Gastrocnemius medialis (tissue), 4 donors: ENCODE results near the gene FITM1. TPM values are rescaled to one million over a fixed set of nuclear protein-coding genes. Genes with fewer than 3 reads are reported as not detected.

Experiments
- ATAC-seq, 2 donors: fragments of 150-250 bp; one replicate each; pipeline ENCODE4 v1.9.1; 2016
- DNase-seq, 2 donors: peaks; one replicate each; pipeline ENCODE4 v3.0.0-alpha.2; 2019
- H3K27ac ChIP-seq, 4 donors: fragments of 200-600 bp; sonication (generic); 1 replicate in 1 of 4; 2 replicates in 3 of 4; pipeline ENCODE4 v1.5.1; 2016 to 2018; ENCODE audit warnings: mild to moderate bottlenecking in 2 of 4, moderate library complexity in 1 of 4
- H3K27me3 ChIP-seq, 3 donors: fragments of 200-600 bp; sonication (generic) in 2 of 3; 1 replicate in 1 of 3; 2 replicates in 2 of 3; pipeline versions ENCODE4 v1.5.1 to v1.6.0; 2016 to 2019; ENCODE audit warnings: mild to moderate bottlenecking in 1 of 3, moderate library complexity in 1 of 3
- H3K36me3 ChIP-seq, 2 donors: fragments of 200-600 bp; sonication (generic) in 1 of 2; one replicate each; pipeline ENCODE4 v1.5.1; 2017 to 2018
- H3K4me1 ChIP-seq, 2 donors: fragments of 200-600 bp; sonication (generic) in 1 of 2; one replicate each; pipeline ENCODE4 v1.5.1; 2016 to 2017; ENCODE audit warnings: mild to moderate bottlenecking in 2 of 2
- H3K4me3 ChIP-seq, 4 donors: fragments of 200-600 bp; sonication (generic) in 3 of 4; 1 replicate in 1 of 4; 2 replicates in 3 of 4; pipeline ENCODE4 v1.5.1; 2016 to 2019; ENCODE audit warnings: mild to moderate bottlenecking in 2 of 4
- H3K9me3 ChIP-seq, 3 donors: fragments of 200-600 bp; sonication (generic) in 2 of 3; 1 replicate in 1 of 3; 2 replicates in 2 of 3; pipeline ENCODE4 v1.5.1; 2016 to 2019
- POLR2A ChIP-seq, 2 donors: fragments of 450-650 bp; IDR thresholded peaks; one replicate each; pipeline ENCODE4 v1.6.1; 2017; ENCODE audit warnings: antibody characterized with exemption in 2 of 2, mild to moderate bottlenecking in 2 of 2, moderate library complexity in 2 of 2
- in situ Hi-C, 4 donors: fragments of 200-750 bp; cut with MboI; loops; one replicate each; pipeline versions ENCODE4 v1.15.0 to v1.8.0; 2017; ENCODE audit warnings: low sequenced_read_pairs in 4 of 4
- intact Hi-C: fragments of 100-400 bp; cut with DNase I; formaldehyde crosslinking; loops from one replicate; pipeline ENCODE4 v1.15.1; 2023; ENCODE audit warnings: low total_unique reads
- total RNA-seq, 4 donors: library from RNA; depleted of rRNA; stranded (reverse); fragments of >200 nt; gene quantifications; one replicate each; pipeline versions ENCODE4 v1.1.0 to v1.2.3, GENCODE V29; 2016
- TF ChIP-seq, protein P1 (sequence below), 5 experiments: fragments of 450-650 bp in 3 of 5; fragments of 200-600 bp in 2 of 5; sonication (generic) in 2 of 5; IDR thresholded peaks in 4 of 5; conservative IDR thresholded peaks in 1 of 5; 1 replicate in 4 of 5; 2 replicates in 1 of 5; pipeline ENCODE4 v1.5.1; 2016 to 2019; ENCODE audit warnings: antibody characterized with exemption in 5 of 5, mild to moderate bottlenecking in 3 of 5, moderate library complexity in 3 of 5

FITM1 gene
- total RNA-seq, 4 donors from 2014 or later, result 45.3 to 91.3 (median 65.4) TPM

DNA sequence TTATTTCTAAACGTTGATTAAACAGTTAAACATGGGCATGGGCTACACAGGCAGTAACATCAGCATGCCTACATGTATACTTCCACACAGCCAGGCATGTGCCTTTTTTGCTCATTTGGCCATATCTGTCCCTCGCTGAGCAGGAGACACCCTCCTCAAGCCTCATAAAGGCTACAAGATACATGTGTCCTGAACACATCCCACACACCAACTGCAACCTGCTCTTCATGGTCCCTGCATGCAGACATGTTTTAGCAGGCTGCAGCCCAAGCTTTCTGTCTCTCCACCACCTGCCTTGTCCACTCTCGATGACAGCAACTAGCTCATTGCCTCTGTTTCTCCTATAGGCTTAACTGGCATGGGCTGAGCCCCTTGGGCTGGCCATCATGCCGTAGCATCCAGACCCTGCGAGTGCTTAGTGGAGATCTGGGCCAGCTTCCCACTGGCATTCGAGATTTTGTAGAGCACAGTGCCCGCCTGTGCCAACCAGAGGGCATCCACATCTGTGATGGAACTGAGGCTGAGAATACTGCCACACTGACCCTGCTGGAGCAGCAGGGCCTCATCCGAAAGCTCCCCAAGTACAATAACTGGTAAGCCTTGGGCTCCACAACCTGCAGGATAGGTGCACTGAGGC, 33.8 kb upstream of the FITM1 start:
- Histone ChIP-seq H3K4me1 (peaks cover 10 to 14% of the 10 kb centered on the region in 2 donors), H3K27ac (no peak overlapping the region), H3K27me3 (no peaks in the 10 kb centered on the region), H3K4me3 (no peak overlapping the region), H3K9me3 (no peaks in the 10 kb centered on the region), H3K36me3 (no peaks in the 10 kb centered on the region)
- in situ Hi-C loops (no loop called here), intact Hi-C loops (no loop called here)
- ATAC-seq (no peak), DNase-seq (no peak)
- TF ChIP-seq, protein P1, sequence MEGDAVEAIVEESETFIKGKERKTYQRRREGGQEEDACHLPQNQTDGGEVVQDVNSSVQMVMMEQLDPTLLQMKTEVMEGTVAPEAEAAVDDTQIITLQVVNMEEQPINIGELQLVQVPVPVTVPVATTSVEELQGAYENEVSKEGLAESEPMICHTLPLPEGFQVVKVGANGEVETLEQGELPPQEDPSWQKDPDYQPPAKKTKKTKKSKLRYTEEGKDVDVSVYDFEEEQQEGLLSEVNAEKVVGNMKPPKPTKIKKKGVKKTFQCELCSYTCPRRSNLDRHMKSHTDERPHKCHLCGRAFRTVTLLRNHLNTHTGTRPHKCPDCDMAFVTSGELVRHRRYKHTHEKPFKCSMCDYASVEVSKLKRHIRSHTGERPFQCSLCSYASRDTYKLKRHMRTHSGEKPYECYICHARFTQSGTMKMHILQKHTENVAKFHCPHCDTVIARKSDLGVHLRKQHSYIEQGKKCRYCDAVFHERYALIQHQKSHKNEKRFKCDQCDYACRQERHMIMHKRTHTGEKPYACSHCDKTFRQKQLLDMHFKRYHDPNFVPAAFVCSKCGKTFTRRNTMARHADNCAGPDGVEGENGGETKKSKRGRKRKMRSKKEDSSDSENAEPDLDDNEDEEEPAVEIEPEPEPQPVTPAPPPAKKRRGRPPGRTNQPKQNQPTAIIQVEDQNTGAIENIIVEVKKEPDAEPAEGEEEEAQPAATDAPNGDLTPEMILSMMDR (IDR thresholded peaks at IDR 0.05 in 4 of 5, conservative IDR thresholded peaks at IDR 0.05 in 1 of 5), result no peak
- no peak for TF ChIP-seq POLR2A (IDR thresholded peaks at IDR 0.05)

DNA sequence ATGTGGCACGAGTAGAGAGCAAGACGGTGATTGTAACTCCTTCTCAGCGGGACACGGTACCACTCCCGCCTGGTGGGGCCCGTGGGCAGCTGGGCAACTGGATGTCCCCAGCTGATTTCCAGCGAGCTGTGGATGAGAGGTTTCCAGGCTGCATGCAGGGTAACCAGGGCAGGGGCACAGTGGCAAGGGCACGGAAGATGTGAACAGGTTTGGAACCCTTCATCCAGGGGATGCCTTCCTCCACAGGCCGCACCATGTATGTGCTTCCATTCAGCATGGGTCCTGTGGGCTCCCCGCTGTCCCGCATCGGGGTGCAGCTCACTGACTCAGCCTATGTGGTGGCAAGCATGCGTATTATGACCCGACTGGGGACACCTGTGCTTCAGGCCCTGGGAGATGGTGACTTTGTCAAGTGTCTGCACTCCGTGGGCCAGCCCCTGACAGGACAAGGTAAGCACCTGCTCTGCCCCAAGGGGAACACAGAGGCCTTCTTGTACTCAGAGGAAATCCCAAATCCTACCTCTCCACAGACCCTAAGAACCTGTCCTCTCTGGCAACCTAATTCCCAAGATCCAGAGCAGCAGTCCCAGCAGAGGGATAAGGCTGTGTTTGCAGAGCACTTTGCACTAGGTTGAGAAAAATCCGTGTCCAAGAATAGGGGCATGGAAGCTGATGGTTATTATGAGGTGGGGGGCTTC, 32.1 kb upstream of the FITM1 start:
- in situ Hi-C loops, result no loop called here
- no peak for DNase-seq

DNA sequence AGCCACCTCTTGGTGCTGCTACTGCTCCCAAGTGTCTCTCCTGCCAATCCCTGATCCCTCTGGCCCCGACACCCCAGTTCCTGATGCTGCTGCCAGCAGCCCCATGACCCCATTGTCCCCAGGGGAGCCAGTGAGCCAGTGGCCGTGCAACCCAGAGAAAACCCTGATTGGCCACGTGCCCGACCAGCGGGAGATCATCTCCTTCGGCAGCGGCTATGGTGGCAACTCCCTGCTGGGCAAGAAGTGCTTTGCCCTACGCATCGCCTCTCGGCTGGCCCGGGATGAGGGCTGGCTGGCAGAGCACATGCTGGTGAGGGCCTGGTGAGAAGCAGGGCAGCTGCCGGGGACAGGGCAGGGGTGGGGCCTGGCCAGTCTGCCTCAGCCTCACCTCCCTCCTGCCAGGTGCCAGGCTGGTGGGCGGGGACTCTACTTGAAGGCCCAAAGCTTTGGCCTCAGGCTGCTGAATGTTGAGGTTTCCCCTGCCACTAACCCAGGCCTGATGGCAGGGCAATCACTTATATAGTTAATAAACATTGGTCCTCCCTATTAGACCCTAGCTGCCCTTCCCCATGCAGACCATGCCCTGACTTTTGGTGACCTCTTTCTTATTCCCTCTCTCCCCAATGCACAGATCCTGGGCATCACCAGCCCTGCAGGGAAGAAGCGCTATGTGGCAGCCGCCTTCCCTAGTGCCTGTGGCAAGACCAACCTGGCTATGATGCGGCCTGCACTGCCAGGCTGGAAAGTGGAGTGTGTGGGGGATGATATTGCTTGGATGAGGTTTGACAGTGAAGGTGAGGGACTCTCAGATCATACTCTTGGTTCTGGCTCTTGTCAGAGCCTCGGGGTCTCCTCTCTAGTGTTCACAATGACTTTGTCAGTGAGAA, 31.3 kb upstream of the FITM1 start:
- in situ Hi-C loops (no loop called here), intact Hi-C loops (no loop called here)
- ATAC-seq (no peak), DNase-seq (peak in 1 of 2 donors; percentile 9)
- peaks cover 9 to 10% of the 10 kb centered on the region in 2 donors for H3K4me1 ChIP-seq
- H3K4me3 ChIP-seq, result no peak overlapping the region
- TF ChIP-seq POLR2A (IDR thresholded peaks at IDR 0.05), result no peak
- TF ChIP-seq, protein P1 (IDR thresholded peaks at IDR 0.05 in 4 of 5, conservative IDR thresholded peaks at IDR 0.05 in 1 of 5), result no peak
- no peaks in the 10 kb centered on the region for H3K9me3 ChIP-seq
- no peaks in the 10 kb centered on the region for H3K36me3 ChIP-seq
- no peak overlapping the region for H3K27ac ChIP-seq
- no peaks in the 10 kb centered on the region for H3K27me3 ChIP-seq

More for the DNA sequence above, 32.1 kb upstream of the FITM1 start:
- peaks cover 10 to 13% of the 10 kb centered on the region in 2 donors for H3K4me1 ChIP-seq
- H3K9me3 ChIP-seq, result no peaks in the 10 kb centered on the region
- no peaks in the 10 kb centered on the region for H3K27me3 ChIP-seq
- no peaks in the 10 kb centered on the region for H3K36me3 ChIP-seq
- no peak for ATAC-seq
- no peak overlapping the region for H3K27ac ChIP-seq
- intact Hi-C loops, result no loop called here
- no peak for TF ChIP-seq POLR2A (IDR thresholded peaks at IDR 0.05)
- TF ChIP-seq, protein P1 (IDR thresholded peaks at IDR 0.05 in 4 of 5, conservative IDR thresholded peaks at IDR 0.05 in 1 of 5), result no peak
- H3K4me3 ChIP-seq, result no peak overlapping the region

DNA sequence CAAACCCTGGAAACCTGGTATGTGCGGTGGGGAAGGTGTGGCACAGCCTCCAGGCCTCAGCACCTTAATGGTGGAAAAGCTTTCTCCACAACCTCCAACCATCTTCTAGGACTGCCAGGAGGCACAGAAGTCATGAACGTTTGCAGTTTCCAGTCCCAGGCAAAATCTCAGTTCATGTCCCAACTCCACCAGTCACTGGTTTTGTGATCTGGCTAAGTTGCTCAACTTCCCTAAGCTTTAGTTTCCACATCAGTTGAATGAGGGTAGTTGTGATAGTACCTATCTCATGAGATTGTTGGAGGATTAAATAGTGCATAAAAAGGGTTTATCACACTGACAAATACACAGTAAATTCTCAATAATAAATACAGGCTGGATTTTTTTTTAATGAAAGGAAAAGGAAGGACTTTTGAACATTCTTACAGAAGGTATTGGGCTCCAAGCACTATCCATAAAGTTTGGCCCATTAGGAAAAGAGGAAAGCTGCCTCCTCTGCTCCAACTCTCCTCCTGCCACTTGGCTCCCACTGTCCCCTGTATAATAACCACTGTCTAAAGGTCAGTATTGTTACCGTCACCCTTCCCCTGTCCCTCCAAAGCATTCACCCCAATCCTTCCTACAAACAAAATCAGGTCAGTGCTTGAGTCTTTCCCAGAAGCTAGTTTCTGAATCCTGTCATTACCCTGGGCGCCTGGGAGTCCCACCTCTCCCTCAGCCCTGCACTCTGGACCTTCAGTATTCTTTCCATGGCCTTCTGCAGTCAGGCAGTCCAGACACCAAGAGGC, 30.1 kb upstream of the FITM1 start:
- in situ Hi-C loops (no loop called here), intact Hi-C loops (no loop called here)
- H3K4me3 ChIP-seq, result no peak overlapping the region
- peaks cover under 1 to 6% of the 10 kb centered on the region in 2 donors for H3K4me1 ChIP-seq
- H3K27ac ChIP-seq, result no peak overlapping the region
- no peaks in the 10 kb centered on the region for H3K9me3 ChIP-seq
- DNase-seq (no peak), ATAC-seq (no peak)
- no peaks in the 10 kb centered on the region for H3K27me3 ChIP-seq
- no peaks in the 10 kb centered on the region for H3K36me3 ChIP-seq
- TF ChIP-seq, protein P1 (IDR thresholded peaks at IDR 0.05 in 4 of 5, conservative IDR thresholded peaks at IDR 0.05 in 1 of 5), result no peak
- TF ChIP-seq POLR2A (IDR thresholded peaks at IDR 0.05), result no peak
